GM18907 (cell line): Measurements from ENCODE around the gene MAEA.

Source experiments
- ATAC-seq: cut with Tn5 transposase; IDR thresholded peaks from one replicate; pipeline ENCODE4 v1.9.1; 2021; ENCODE audit warnings: mild to moderate bottlenecking, moderate library complexity; ENCODE audit not compliant: unreplicated experiment

The MAEA gene

GRCh38 chr4:1298461-1298860 lies 8.8 kb downstream of the MAEA start:
- no peak for ATAC-seq

- no peak for ATAC-seq
Measured at GRCh38 chr4:1299301-1299860, 9.7 kb downstream of the MAEA start.

GRCh38 chr4:1300466-1301455 lies 11.1 kb downstream of the MAEA start:
- ATAC-seq = no peak

GRCh38 chr4:1302159-1302558 lies 12.5 kb downstream of the MAEA start:
- ATAC-seq = no peak

DNA sequence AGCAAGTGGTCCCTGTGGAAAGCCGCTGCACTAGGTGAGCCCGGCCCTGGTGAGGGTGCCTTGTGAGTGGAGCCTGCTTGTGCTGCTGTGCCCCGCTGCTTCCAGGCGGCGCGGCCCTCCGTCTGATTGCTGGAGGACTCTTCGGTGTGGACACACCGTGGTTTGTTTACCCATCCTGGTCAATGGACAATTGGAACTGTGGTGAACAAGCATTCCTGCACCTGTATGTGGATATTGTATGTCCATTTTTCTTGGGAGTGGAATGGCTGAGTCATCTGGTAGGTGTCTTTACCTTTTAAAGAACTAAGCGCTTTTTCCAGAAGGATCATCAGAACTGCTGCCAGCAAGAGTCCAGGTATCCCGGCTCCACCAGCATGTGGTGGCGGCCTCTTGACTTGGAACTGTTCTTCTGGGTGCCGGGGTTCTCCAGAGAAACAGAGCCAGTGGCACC lies 15.6 kb downstream of the MAEA start:
- no peak for ATAC-seq

DNA sequence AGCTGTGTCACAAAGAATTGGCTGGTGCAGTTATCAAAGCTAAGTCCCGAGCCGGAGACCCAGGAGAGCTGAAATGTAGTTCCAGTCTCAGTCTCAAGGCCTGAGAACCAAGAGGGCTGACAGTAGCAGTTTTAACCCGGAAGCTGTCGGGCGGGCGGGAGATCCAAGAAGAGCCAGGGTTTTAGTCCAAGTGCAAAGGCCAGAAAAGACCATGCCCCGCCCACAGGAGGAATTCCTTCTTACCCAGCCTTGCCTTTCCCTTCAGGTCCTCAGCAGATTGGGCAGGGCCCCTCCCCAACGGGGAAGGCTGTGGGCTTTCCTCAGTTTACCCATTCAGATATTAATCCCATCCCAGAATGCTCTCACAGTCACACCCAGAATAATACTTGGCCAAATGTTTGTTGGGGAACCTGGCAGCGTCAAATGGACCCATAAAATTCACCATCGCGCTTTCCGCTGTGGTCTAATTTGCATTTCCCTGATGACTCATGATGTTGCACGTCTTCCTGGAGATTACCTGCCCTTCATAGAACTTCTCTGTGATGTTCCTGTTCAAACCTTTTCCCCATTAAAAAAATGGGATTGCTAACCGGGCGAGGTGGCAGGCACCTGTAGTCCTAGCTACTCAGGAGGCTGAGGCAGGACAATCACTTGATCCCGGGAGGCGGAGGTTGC lies 16.2 kb downstream of the MAEA start:
- no peak for ATAC-seq

DNA sequence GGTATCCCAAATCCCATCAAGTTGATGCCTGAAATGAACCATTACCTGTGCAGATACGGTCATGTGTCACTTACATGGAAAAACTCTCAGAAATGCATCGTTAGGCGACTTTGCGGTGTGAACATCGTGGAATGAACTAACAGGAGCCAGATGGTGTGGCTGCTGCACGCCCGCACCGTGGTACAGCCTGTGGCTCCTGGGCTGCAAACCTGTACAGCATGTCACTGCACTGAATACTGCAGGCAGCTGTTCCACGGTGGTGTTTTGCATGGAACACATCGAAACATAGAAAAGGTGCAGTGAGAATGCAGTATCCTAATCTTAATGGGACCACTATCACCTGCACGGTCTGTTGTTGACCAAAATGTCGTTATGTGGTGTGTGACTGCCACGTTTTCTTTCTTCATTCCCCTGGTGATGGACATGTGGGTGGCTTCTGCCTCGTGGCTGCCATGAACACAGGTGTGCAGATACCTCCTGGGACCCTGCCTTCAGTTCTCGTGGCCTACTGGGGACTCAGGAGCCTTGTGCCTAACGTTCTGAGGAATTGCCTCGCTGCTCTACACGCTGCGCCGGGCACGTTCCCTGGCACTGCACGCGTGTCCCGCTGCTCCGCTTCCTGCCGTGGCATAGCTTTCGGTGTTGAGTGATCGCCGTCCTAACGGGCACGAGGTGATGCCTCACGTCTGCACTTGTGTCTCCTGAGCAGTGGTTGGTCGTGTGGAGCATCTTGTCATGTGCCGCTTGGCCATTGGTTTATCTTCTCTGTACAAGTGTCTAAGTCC lies 18.5 kb downstream of the MAEA start:
- ATAC-seq = no peak

DNA sequence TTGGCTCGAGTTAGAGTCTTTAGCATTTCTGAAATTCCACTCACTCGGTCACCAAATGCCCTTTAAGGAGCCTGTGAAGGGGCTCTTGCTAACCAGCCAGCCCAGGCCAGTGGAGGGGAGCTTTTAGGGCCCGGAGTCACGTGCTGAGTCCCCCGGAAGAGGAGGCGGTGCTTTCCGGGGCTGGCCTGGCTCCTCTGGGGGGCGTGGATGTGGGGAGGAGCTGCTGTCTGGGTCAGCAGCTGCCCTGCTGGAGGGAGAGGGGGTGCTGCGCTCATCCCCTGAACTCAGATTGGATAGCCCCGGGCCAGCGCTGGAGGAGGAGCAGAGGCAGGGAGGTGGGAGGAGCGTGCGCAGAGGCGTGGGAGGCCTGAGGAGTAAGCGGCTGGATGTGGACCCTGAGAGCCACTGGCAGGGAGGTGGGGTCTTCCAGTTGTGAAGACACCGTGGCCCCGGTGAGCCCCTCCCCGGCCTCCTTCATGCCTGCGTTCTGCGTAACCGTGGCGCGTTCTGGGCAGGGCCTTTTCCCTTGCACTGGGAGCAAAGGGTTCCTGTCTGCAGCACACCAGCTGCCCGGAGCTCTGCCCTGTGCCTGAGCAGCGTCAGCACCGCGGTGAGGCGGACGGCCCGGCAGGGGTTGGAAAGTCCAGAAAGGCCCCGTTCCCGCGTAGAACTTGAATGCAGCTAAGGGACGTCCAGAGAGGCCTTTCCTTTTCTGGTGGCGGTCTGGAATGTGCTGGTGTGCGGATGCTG lies 19.7 kb downstream of the MAEA start:
- peak; percentile 79 for ATAC-seq

- ATAC-seq = no peak
Measured at GRCh38 chr4:1310031-1310795, 20.5 kb downstream of the MAEA start.

DNA sequence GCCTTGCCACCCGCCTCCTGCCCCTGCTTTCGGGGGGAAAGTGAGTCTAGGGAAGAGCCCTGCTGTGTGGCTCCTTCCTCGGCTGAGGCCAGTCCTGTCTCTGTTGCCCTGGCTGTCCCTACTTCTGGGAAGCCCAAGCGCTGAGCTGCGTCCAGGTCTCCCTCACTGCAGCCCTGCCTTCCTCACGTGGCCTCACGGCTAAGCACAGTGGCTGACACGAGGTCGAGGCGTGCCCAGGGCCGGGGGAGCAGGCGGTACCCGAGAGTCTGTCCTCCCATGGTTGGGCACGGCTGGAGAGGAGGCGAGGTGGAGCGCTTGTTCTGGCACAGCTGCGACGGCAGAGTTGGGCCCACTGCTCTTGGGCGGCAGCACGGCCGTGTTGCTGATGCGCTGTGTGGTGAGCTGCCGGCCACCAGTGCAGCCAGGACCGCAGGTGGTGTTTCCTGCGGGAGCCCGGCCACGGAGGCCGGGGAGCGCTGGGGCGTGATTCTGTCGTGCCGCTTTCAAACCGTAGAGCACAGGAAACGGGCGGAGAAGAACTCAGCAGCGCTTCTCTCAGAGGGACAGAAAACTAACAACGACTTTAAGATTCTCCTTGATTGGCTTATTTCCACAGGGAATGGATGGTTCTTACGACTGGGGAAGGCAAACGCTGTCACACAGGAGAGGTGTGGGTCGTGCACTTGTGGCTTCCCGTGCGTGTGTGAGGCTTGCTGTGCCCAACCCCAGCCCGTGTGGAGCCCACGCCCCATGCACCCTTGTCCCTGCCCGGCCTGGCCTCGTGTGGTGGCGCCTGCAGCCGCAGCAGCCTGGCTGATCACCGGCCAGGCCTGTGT lies 21.3 kb downstream of the MAEA start:
- ATAC-seq = no peak

DNA sequence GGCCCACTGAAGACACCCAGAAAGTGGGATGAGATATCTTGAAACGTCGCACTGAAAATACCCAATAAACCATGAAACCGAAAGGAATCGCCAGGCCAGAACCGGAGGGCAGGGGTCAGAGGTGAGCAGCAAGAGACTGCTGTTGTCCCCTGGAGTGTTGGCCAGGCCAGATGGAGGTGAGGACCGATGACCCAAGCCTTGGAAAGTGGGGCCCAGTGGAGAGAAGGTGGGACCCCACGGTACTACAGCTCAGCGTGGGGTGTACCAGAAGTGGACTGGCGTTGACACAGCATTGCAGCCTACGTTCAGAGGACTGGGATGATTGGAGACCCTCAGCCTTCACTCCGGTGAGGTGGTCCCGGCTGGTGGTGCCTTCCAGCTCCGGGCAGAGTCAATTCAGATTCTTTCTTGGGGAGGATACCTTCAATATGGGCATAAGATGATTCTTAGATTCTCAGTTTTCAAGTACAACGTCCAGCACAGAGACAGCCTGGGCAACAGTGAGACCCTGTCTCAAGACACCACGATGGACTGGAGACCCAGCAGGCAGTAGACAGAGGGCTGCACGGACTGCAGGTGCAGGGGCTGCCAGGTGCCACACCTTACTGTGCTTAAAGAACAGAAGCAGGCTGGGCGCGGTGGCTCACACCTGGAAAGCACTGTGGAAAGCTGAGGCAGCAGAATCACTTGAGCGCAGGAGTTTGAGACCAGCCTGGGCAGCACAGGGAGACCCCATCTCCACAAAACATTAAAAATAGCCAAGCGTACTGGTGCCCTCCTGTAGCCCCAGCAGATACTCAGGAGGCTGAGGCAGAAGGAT lies 23.3 kb downstream of the MAEA start:
- ATAC-seq = no peak

- ATAC-seq = no peak
Measured at GRCh38 chr4:1315306-1315705, 25.6 kb downstream of the MAEA start.

DNA sequence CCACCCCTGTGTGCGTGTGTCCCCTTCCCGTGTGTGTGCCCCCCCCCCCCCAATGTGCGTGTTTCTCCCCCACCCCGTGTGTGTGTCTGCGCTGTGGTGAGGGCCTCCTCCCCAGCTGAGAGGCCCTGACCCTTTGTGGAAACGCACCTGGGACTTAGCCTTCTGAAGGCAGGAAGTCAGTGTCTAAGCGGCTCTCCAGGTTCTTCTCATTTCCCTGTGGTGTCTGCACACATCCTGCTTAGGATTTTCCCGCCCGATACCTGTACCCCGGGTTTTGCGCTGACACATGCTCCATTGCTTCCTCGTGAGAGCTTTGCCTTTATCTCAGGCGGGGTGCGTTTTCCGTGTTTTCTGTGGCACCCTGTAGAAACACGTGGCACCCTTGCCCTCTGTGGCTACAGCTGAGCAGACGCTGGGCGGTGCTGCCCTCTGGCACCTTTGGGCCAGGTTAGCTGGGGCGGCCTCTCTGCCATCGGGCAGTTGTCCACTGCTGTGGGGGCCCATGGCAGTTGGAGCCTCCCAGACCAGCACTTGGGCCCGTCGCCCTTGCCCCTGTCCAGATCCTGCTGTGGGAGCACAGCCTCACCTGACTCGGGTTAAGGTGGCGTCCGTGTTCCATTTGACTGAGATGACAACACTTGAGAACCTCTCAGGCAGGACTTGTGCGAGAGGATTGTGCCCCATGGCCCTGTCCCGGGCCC lies 26.3 kb downstream of the MAEA start:
- no peak for ATAC-seq

DNA sequence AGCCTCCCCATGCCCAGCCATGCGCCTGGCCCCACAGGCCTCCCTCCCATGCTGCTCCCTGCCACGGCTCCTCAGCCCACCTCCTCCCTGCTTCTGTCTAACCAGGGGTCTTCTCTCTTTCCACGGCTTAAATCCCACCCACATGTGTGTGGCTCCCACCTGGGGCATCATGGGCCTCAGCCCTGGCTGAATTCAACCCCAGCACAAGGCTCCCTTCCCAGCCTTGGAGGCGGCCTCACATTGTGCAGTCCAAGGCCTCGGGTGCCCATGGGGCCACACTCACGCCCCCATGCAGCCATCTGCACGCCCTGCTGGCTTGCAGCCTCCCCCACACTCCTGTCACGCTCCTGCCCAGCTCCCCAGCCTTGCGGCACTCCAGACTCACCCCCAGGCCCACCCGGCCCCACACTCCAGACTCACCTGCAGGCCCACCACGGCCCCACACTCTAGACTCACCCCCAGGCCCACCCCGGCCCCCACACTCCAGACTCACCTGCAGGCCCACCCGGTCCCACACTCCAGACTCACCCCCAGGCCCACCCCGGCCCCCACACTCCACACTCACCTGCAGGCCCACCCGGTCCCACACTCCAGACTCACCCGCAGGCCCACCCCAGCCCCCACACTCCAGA lies 27.0 kb downstream of the MAEA start:
- no peak for ATAC-seq

- no peak for ATAC-seq
Measured at GRCh38 chr4:1317177-1318045, 27.7 kb downstream of the MAEA start.

DNA sequence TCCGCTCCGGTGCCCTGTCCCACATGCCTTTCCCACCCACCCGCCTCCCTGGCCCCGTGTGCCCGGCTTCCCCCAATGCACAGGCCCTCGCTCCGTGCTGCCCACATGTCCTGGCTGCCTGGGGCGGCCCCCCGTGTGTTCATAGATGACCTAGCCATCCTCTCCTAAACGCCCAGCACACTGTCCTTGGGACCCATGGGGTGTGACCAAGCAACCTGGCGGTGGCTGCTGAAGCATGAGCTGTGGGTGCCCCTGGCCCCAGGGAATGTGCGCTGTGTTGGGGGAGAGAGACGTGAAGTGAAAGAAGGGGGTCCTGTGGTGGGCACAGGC lies 28.3 kb downstream of the MAEA start:
- no peak for ATAC-seq
